HL-60/S4 treated with retinoic acid at 250 ng/mL for 4 days and 3 days (cell line): ENCODE results near the gene EHD3.

ENCODE experiments used
- in situ Hi-C: fragments of 300-500 bp; cut with MboI; formaldehyde crosslinking; loops from 2 replicates; pipeline ENCODE4 v1.7.0; 2022; ENCODE audit warnings: low sequenced_read_pairs

Gene EHD3

GRCh38 chr2:31233741-31234682 lies at the start of gene EHD3:
Gene EHD3, plus strand, starts transcription at chr2:31234152. Its CDS starts 470 bp downstream, at chr2:31234622.
- in situ Hi-C loops, result no loop called here

- in situ Hi-C loops, result no loop called here
These were observed 46.8 kb upstream of the EHD3 start for GRCh38 chr2:31187166-31187565.

GRCh38 chr2:31188131-31188530 lies 45.8 kb upstream of the EHD3 start:
- in situ Hi-C loops, result no loop called here

- in situ Hi-C loops, result no loop called here
These were observed 44.8 kb upstream of the EHD3 start for GRCh38 chr2:31189141-31189540.

GRCh38 chr2:31190188-31190587 lies 43.8 kb upstream of the EHD3 start:
- in situ Hi-C loops, result no loop called here

- in situ Hi-C loops, result no loop called here
These were observed 42.0 kb upstream of the EHD3 start for GRCh38 chr2:31191931-31192330.

GRCh38 chr2:31192396-31192795 lies 41.6 kb upstream of the EHD3 start:
- in situ Hi-C loops, result no loop called here

GRCh38 chr2:31192851-31193392 lies 41.0 kb upstream of the EHD3 start:
- in situ Hi-C loops, result no loop called here

- in situ Hi-C loops, result no loop called here
These were observed 40.1 kb upstream of the EHD3 start for GRCh38 chr2:31193806-31194205.

GRCh38 chr2:31196622-31197021 lies 37.3 kb upstream of the EHD3 start:
- in situ Hi-C loops, result no loop called here

GRCh38 chr2:31197166-31197565 lies 36.8 kb upstream of the EHD3 start:
- in situ Hi-C loops, result no loop called here

- in situ Hi-C loops, result no loop called here
These were observed 36.3 kb upstream of the EHD3 start for GRCh38 chr2:31197669-31198068.

GRCh38 chr2:31199206-31199605 lies 34.7 kb upstream of the EHD3 start:
- in situ Hi-C loops, result no loop called here

GRCh38 chr2:31200972-31201371 lies 33.0 kb upstream of the EHD3 start:
- in situ Hi-C loops, result no loop called here

GRCh38 chr2:31202041-31202440 lies 31.9 kb upstream of the EHD3 start:
- in situ Hi-C loops, result no loop called here

- in situ Hi-C loops, result no loop called here
These were observed 31.1 kb upstream of the EHD3 start for GRCh38 chr2:31202833-31203232.

GRCh38 chr2:31203916-31204315 lies 30.0 kb upstream of the EHD3 start:
- in situ Hi-C loops, result no loop called here

- in situ Hi-C loops, result no loop called here
These were observed 29.2 kb upstream of the EHD3 start for GRCh38 chr2:31204783-31205182.

GRCh38 chr2:31205186-31205585 lies 28.8 kb upstream of the EHD3 start:
- in situ Hi-C loops, result no loop called here

GRCh38 chr2:31205613-31206012 lies 28.3 kb upstream of the EHD3 start:
- in situ Hi-C loops, result no loop called here

- in situ Hi-C loops, result no loop called here
These were observed 26.2 kb upstream of the EHD3 start for GRCh38 chr2:31207790-31208189.

GRCh38 chr2:31208240-31208639 lies 25.7 kb upstream of the EHD3 start:
- in situ Hi-C loops, result no loop called here
